ENCODE results near the gene CMSS1.

DNA sequence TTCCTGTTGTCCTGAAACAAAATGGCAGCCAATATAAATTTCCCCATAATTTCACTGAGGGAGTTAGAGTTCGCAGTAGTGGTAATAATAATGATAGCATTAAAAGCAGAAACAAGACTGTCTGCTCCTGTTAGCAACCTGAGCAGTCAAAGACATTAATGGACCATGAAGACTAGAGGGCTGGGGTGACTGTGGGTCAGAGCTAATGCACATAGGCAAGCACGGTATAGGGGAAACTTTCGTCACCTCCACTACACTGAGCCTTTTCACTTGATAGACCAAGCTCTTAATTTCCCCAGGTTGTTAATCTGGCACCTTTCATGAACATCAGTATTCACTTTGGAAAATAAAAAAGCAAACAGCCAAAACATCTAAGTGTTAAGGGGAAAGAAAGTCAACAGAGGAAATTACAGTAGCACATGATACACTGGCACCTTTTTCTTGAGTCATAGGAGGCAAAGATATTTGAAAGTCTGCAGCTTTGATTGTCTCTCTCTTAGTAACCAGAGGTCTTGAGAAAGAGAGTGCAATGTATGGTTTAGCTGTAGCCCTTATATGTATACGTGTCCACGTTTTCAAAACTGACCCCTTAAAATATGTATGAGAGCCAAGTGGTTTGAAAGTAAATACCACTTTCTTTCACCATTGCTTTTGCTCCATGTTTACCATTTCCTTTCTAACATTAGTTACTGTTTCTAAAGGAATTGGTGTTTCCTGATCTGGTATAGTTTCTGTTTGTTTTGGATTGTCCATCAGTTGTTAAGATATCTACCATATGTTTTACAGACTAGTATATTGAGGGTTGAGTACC, 191.8 kb downstream of the CMSS1 start:
- TF ChIP-seq, protein P1, sequence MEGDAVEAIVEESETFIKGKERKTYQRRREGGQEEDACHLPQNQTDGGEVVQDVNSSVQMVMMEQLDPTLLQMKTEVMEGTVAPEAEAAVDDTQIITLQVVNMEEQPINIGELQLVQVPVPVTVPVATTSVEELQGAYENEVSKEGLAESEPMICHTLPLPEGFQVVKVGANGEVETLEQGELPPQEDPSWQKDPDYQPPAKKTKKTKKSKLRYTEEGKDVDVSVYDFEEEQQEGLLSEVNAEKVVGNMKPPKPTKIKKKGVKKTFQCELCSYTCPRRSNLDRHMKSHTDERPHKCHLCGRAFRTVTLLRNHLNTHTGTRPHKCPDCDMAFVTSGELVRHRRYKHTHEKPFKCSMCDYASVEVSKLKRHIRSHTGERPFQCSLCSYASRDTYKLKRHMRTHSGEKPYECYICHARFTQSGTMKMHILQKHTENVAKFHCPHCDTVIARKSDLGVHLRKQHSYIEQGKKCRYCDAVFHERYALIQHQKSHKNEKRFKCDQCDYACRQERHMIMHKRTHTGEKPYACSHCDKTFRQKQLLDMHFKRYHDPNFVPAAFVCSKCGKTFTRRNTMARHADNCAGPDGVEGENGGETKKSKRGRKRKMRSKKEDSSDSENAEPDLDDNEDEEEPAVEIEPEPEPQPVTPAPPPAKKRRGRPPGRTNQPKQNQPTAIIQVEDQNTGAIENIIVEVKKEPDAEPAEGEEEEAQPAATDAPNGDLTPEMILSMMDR (IDR thresholded peaks at IDR 0.05): no peak
- TF ChIP-seq, protein P2, sequence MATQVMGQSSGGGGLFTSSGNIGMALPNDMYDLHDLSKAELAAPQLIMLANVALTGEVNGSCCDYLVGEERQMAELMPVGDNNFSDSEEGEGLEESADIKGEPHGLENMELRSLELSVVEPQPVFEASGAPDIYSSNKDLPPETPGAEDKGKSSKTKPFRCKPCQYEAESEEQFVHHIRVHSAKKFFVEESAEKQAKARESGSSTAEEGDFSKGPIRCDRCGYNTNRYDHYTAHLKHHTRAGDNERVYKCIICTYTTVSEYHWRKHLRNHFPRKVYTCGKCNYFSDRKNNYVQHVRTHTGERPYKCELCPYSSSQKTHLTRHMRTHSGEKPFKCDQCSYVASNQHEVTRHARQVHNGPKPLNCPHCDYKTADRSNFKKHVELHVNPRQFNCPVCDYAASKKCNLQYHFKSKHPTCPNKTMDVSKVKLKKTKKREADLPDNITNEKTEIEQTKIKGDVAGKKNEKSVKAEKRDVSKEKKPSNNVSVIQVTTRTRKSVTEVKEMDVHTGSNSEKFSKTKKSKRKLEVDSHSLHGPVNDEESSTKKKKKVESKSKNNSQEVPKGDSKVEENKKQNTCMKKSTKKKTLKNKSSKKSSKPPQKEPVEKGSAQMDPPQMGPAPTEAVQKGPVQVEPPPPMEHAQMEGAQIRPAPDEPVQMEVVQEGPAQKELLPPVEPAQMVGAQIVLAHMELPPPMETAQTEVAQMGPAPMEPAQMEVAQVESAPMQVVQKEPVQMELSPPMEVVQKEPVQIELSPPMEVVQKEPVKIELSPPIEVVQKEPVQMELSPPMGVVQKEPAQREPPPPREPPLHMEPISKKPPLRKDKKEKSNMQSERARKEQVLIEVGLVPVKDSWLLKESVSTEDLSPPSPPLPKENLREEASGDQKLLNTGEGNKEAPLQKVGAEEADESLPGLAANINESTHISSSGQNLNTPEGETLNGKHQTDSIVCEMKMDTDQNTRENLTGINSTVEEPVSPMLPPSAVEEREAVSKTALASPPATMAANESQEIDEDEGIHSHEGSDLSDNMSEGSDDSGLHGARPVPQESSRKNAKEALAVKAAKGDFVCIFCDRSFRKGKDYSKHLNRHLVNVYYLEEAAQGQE (IDR thresholded peaks at IDR 0.05; ENCODE audit: low read depth, low read length): no peak
- TF ChIP-seq RFX5 (IDR thresholded peaks at IDR 0.05; ENCODE audit: low read length): no peak
- TF ChIP-seq, protein P3, sequence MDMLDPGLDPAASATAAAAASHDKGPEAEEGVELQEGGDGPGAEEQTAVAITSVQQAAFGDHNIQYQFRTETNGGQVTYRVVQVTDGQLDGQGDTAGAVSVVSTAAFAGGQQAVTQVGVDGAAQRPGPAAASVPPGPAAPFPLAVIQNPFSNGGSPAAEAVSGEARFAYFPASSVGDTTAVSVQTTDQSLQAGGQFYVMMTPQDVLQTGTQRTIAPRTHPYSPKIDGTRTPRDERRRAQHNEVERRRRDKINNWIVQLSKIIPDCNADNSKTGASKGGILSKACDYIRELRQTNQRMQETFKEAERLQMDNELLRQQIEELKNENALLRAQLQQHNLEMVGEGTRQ (IDR thresholded peaks at IDR 0.05; ENCODE audit: borderline replicate concordance, low read depth, low read length): no peak
- no peak for TF ChIP-seq MXI1 (IDR thresholded peaks at IDR 0.05; ENCODE audit: low read depth, low read length)
- no peak for TF ChIP-seq TAF1 (IDR thresholded peaks at IDR 0.05; ENCODE audit: borderline replicate concordance, low read depth, low read length)
- no peak for TF ChIP-seq SMC3 (IDR thresholded peaks at IDR 0.05; ENCODE audit: low read depth, low read length)
- TF ChIP-seq, protein P4, sequence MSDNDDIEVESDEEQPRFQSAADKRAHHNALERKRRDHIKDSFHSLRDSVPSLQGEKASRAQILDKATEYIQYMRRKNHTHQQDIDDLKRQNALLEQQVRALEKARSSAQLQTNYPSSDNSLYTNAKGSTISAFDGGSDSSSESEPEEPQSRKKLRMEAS (IDR thresholded peaks at IDR 0.05; ENCODE audit: low read depth): no peak
- no peak for TF ChIP-seq EP300 (IDR thresholded peaks at IDR 0.05; ENCODE audit: borderline replicate concordance in 1 of 2, low read depth in 1 of 2, low read length in 1 of 2)
- TF ChIP-seq EZH2phosphoT487 (IDR thresholded peaks at IDR 0.05; ENCODE audit: borderline replicate concordance, low read depth): no peak
- TF ChIP-seq POLR2AphosphoS5 (IDR thresholded peaks at IDR 0.05; ENCODE audit: low read depth, low read length): no peak
- no peak for TF ChIP-seq GABPA (IDR thresholded peaks at IDR 0.05; ENCODE audit: low read depth)
- no peak for TF ChIP-seq RXRA (IDR thresholded peaks at IDR 0.05; ENCODE audit: borderline replicate concordance, low read depth)

All from SK-N-SH (cell line).